GM12878 (cell line): ENCODE results near the gene SKAP1. TPM values are rescaled to one million over a fixed set of nuclear protein-coding genes. Genes with fewer than 3 reads are reported as not detected.
A peak's percentile ranks its signal among the peaks of the same experiment; 100 is the strongest.

ENCODE experiments used
- ATAC-seq: fragments of 200-7000 bp; cut with Tn5 transposase; 3 replicates; pipeline ENCODE4 v1.9.1; 2020; ENCODE audit warnings: mild to moderate bottlenecking, moderate library complexity
- BruUV-seq: library from RNA; stranded (reverse); fragments of 400-500 nt; replicated peaks from 2 replicates; lab custom pipeline; 2021; lab: Mats Ljungman, UMichigan
- CTCF ChIA-PET: fragments of 300-600 bp; sonication (Branson Sonifier 250); formaldehyde crosslinking; extraction: SDS; loops from one replicate; lab custom pipeline; 2021; ENCODE audit warnings: inconsistent platforms; lab: Yijun Ruan, JAX
- POLR2A ChIA-PET: fragments of 350-600 bp; formaldehyde crosslinking; extraction: SDS; loops from one replicate; lab custom pipeline; 2021; ENCODE audit warnings: inconsistent platforms; lab: Charles Lee
- RAD21 ChIA-PET: fragments of 300-600 bp; sonication (Branson Sonifier 250); formaldehyde crosslinking; loops from one replicate; lab custom pipeline; 2023; ENCODE audit warnings: antibody characterized with exemption; ENCODE audit not compliant: unreplicated experiment; lab: Charles Lee
- SMC1A ChIA-PET: fragments of 300-600 bp; sonication (Branson Sonifier 250); formaldehyde crosslinking; loops from one replicate; lab custom pipeline; 2023; ENCODE audit not compliant: unreplicated experiment, uncharacterized antibody; lab: Charles Lee
- DNase-seq: peaks from one replicate; pipeline ENCODE4 v3.0.0-alpha.2; 2011; ENCODE audit warnings: low read depth, low spot score
- FAIRE-seq: peaks from 3 replicates; lab custom pipeline; 2011; peaks lifted over from hg19 to GRCh38; lab: Jason Lieb, UNC
- H2AFZ ChIP-seq: 2 replicates; pipeline ENCODE4 v1.6.0; 2011; ENCODE audit warnings: low read depth, low read length, control low read depth; ENCODE audit not compliant: control insufficient read depth
- H3K27ac ChIP-seq: 2 replicates; pipeline ENCODE4 v1.5.1; 2011; ENCODE audit warnings: control low read depth; ENCODE audit not compliant: control insufficient read depth, insufficient read depth
- H3K27me3 ChIP-seq, 2 experiments: replicated peaks in 1 of 2; 2 replicates each; pipeline versions ENCODE4 v1.6.0 to v1.6.1; 2011; ENCODE audit warnings: low read length in 1 of 2; ENCODE audit not compliant: control insufficient read depth in 2 of 2, insufficient read depth in 2 of 2
- H3K36me3 ChIP-seq, 2 experiments: 2 replicates each; pipeline ENCODE4 v1.5.1; 2011; ENCODE audit warnings: low read length in 1 of 2; ENCODE audit not compliant: control insufficient read depth in 2 of 2, insufficient read depth in 2 of 2
- H3K4me1 ChIP-seq: 2 replicates; pipeline ENCODE4 v1.6.1; 2011; ENCODE audit warnings: mild to moderate bottlenecking, low read length, moderate library complexity, mixed read lengths; ENCODE audit not compliant: control insufficient read depth, insufficient read depth
- H3K4me2 ChIP-seq: 2 replicates; pipeline ENCODE4 v1.6.0; 2011; ENCODE audit warnings: control low read depth; ENCODE audit not compliant: control insufficient read depth, insufficient read depth
- H3K4me3 ChIP-seq: fragments of 200-600 bp; sonication (generic); 2 replicates; pipeline ENCODE4 v1.5.1; 2016
- H3K79me2 ChIP-seq: 2 replicates; pipeline ENCODE4 v1.6.0; 2011; ENCODE audit warnings: low read length; ENCODE audit not compliant: control insufficient read depth, insufficient read depth
- H3K9ac ChIP-seq: 2 replicates; pipeline ENCODE4 v1.8.0; 2011; ENCODE audit warnings: low read length, control low read depth, mixed read lengths; ENCODE audit not compliant: control insufficient read depth, insufficient read depth
- H3K9me3 ChIP-seq: replicated peaks from 3 replicates; pipeline ENCODE4 v1.5.1; 2011; ENCODE audit warnings: mild to moderate bottlenecking, low read length; ENCODE audit not compliant: control insufficient read depth, insufficient read depth
- H4K20me1 ChIP-seq: 2 replicates; pipeline ENCODE4 v1.6.0; 2011; ENCODE audit not compliant: control insufficient read depth, insufficient read depth
- BCLAF1 ChIP-seq: fragments of 450-650 bp; IDR thresholded peaks from 2 replicates; pipeline ENCODE4 v1.6.1; 2017; ENCODE audit warnings: antibody characterized with exemption, mild to moderate bottlenecking, moderate library complexity
- DPF2 ChIP-seq: fragments of 450-650 bp; IDR thresholded peaks from 2 replicates; pipeline ENCODE4 v1.6.1; 2017; ENCODE audit warnings: mild to moderate bottlenecking
- E2F4 ChIP-seq: IDR thresholded peaks from 2 replicates; pipeline ENCODE4 v1.6.1; 2012; ENCODE audit warnings: low read depth, low read length, improper control_type of control experiment
- E2F8 ChIP-seq: fragments of 450-650 bp; IDR thresholded peaks from 2 replicates; pipeline ENCODE4 v1.6.1; 2018; ENCODE audit warnings: mild to moderate bottlenecking, low read depth, moderate library complexity; ENCODE audit not compliant: partially characterized antibody
- FOXM1 ChIP-seq: IDR thresholded peaks from 2 replicates; pipeline ENCODE4 v1.6.1; 2012; ENCODE audit warnings: low read depth, mild to moderate bottlenecking, inconsistent platforms, low read length, moderate library complexity
- JUND ChIP-seq: IDR thresholded peaks from 2 replicates; pipeline ENCODE4 v1.6.1; 2012; ENCODE audit warnings: low read depth, mild to moderate bottlenecking, low read length, improper control_type of control experiment, moderate library complexity
- KAT2A ChIP-seq: conservative IDR thresholded peaks from 2 replicates; pipeline ENCODE4 v1.6.1; 2011; ENCODE audit warnings: low read depth, low read length; ENCODE audit not compliant: control insufficient read depth
- NR2C1 ChIP-seq: fragments of 450-650 bp; IDR thresholded peaks from 2 replicates; pipeline ENCODE4 v1.6.1; 2017; ENCODE audit warnings: antibody characterized with exemption, mild to moderate bottlenecking, moderate library complexity
- POLR2AphosphoS2 ChIP-seq: IDR thresholded peaks from 2 replicates; pipeline ENCODE4 v1.6.1; 2011; ENCODE audit warnings: low read depth, mild to moderate bottlenecking, low read length, improper control_type of control experiment, moderate library complexity
- RBBP5 ChIP-seq: fragments of 200-600 bp; sonication (generic); conservative IDR thresholded peaks from 2 replicates; pipeline ENCODE4 v1.6.1; 2016
- SIX5 ChIP-seq: IDR thresholded peaks from 2 replicates; pipeline ENCODE4 v1.6.1; 2011; ENCODE audit warnings: mild to moderate bottlenecking, low read depth, low read length, moderate library complexity; ENCODE audit not compliant: severe bottlenecking
- SPI1 ChIP-seq: IDR thresholded peaks from 2 replicates; pipeline ENCODE4 v1.6.1; 2011; ENCODE audit warnings: low read depth, mild to moderate bottlenecking, low read length, moderate library complexity, borderline replicate concordance; ENCODE audit not compliant: insufficient read depth
- ZBED1 ChIP-seq: IDR thresholded peaks from 2 replicates; pipeline ENCODE4 v1.6.1; 2016; ENCODE audit warnings: borderline replicate concordance
- WGBS: methylation state at CpG from one replicate; pipeline ENCODE4 v1.1.6; 2016; ENCODE audit warnings: low lambda C conversion rate; ENCODE audit not compliant: insufficient replicate concordance, insufficient coverage; ENCODE audit errors: missing lambda C conversion rate; 5-methylcytosine and 5-hydroxymethylcytosine counted together
- in situ Hi-C: fragments of 300-500 bp; cut with MboI; formaldehyde crosslinking; loops from 9 replicates; pipeline ENCODE4 v1.14.3; 2018; ENCODE audit warnings: mixed read lengths
- intact Hi-C: fragments of 100-400 bp; cut with micrococcal nuclease; formaldehyde crosslinking; loops from one replicate; pipeline ENCODE4 v1.14.2; 2022; ENCODE audit not compliant: unreplicated experiment
- polyA plus RNA-seq, 11 experiments: library from polyadenylated mRNA; depleted of rRNA in 4 of 11; unstranded in 6 of 11; stranded (reverse) in 5 of 11; fragments of >200 nt; fragmentation: Nextera tagmentation in 4 of 11; fragmentation: Illumina TruSeq in 1 of 11; extraction: Ambion mirVana in 4 of 11; extraction: Trizol in 1 of 11; gene quantifications; 1 replicate in 1 of 11; 2 replicates in 10 of 11; pipeline versions ENCODE4 v1.2.1 to v1.2.3, GENCODE V29; 2011 to 2016; ENCODE audit warnings: inconsistent platforms in 2 of 11, missing spikeins in 2 of 11, low read depth in 1 of 11
- total RNA-seq, 4 experiments: library from RNA; depleted of rRNA in 3 of 4; stranded (reverse); fragments of >200 nt in 3 of 4; fragmentation: Illumina TruSeq in 1 of 4; extraction: Trizol in 1 of 4; gene quantifications; 2 replicates each; pipeline versions ENCODE4 v1.2.1 to v1.2.3, GENCODE V29; 2013 to 2021

SKAP1 gene
- total and polyA plus RNA-seq, 10 of the 15 experiments (the other 5 are each of a cell fraction or from before 2014, with no cell fraction given): 17.1 to 97.6 (median 35.9) TPM

GRCh38 chr17:48241770-48242497 is 188.1 kb downstream of the SKAP1 start (continued):
- TF ChIP-seq RBBP5: no peak
- no peak for TF ChIP-seq SPI1
- TF ChIP-seq SIX5: no peak
- TF ChIP-seq E2F8: no peak
- no peak for TF ChIP-seq FOXM1

GRCh38 chr17:48241131-48241591 is 188.9 kb downstream of the SKAP1 start:
- DNase-seq (peak; percentile 54), ATAC-seq (peak; percentile 94), FAIRE-seq (peak; percentile 88)
- intact Hi-C loops (no loop called here), in situ Hi-C loops (no loop called here)
- no peaks in the 10 kb centered on the region for H3K79me2 ChIP-seq
- 0% methylated on average over 1 of the region's 1 CpG for WGBS
- no peaks in the 10 kb centered on the region for H4K20me1 ChIP-seq
- BruUV-seq: no TSS peak
- H3K27me3 ChIP-seq: no peaks in the 10 kb centered on the region
- ChIA-PET SMC1A (interaction anchor here (1.0 to 2.9 kb wide), 8 partner anchors 12 to 62 kb away, joined by 3 to 15 read pairs (median 4); no protein-coding TSS in a partner anchor), RAD21 (interaction anchor here (0.6 to 2.9 kb wide), 2 partner anchors 13 to 143 kb away, joined by 3 to 12 read pairs; no protein-coding TSS in a partner anchor), CTCF (interaction anchor here (0.6 to 20.3 kb wide), 7 partner anchors 9 to 438 kb away, joined by 3 to 220 read pairs (median 5); no protein-coding TSS in a partner anchor), POLR2A (interaction anchor here (0.6 to 1.0 kb wide), 4 partner anchors 10 to 291 kb away, joined by 3 to 4 read pairs (median 3); no protein-coding TSS in a partner anchor)
- H2AFZ ChIP-seq: peak overlapping the region; percentile 37; the same call in 1 of the 2 replicates
- peak overlapping the region; percentile 71 for H3K4me2 ChIP-seq
- H3K36me3 ChIP-seq: no peaks in the 10 kb centered on the region
- no peak overlapping the region for H3K9ac ChIP-seq
- no peak overlapping the region for H3K4me3 ChIP-seq
- peak overlapping the region; percentile 74 for H3K27ac ChIP-seq
- H3K9me3 ChIP-seq: no peaks in the 10 kb centered on the region
- peaks cover 46% of the 10 kb centered on the region for H3K4me1 ChIP-seq
- no peak for TF ChIP-seq POLR2AphosphoS2
- no peak for TF ChIP-seq BCLAF1
- TF ChIP-seq ZBED1: no peak
- no peak; the same call in 1 of the 2 replicates for TF ChIP-seq FOXM1
- no peak for TF ChIP-seq NR2C1
- 0 out of 2 replicates have a peak, but pooled peaks have one; percentile 10 for TF ChIP-seq JUND
- TF ChIP-seq DPF2: no peak
- no peak for TF ChIP-seq E2F4
- no peak for TF ChIP-seq KAT2A
